ENCODE data around the gene ENO4.

ENO4 gene

GRCh38 chr10:116919164-116919563 is 69.9 kb downstream of the ENO4 start:
- DNase-seq, result no peak

GRCh38 chr10:116919706-116920105 is 70.4 kb downstream of the ENO4 start:
- DNase-seq, result no peak

GRCh38 chr10:116925056-116925455 is 75.8 kb downstream of the ENO4 start:
- DNase-seq, result no peak

- no peak for DNase-seq
Measured at GRCh38 chr10:116926426-116926825, 77.1 kb downstream of the ENO4 start.

- no peak for DNase-seq
Measured at GRCh38 chr10:116931806-116932205, 82.5 kb downstream of the ENO4 start.

Measured in retina (tissue), 1 donor.